ENCODE results near the gene IL2RG.

IL2RG gene

GRCh38 chrX:71099736-71100135 lies 11.6 kb downstream of the IL2RG start:
- Histone ChIP-seq H3K9me3 (ENCODE audit: control insufficient read depth, low read length) (no peaks in the 10 kb centered on the region), H3K4me3 (ENCODE audit: low read depth, low read length) (no peak overlapping the region), H3K4me2 (ENCODE audit: low read length) (no peak overlapping the region), H3K36me3 (ENCODE audit: control insufficient read depth, insufficient read depth, low read length) (no peaks in the 10 kb centered on the region), H3K27me3 (ENCODE audit: control insufficient read depth, insufficient read depth, low read length) (no peaks in the 10 kb centered on the region), H2AFZ (no peak overlapping the region), H3K4me1 (peaks cover 3% of the 10 kb centered on the region), H3K27ac (no peak overlapping the region), H3K79me2 (no peaks in the 10 kb centered on the region), H3K9ac (no peak overlapping the region)
- TF ChIP-seq CTCF (IDR thresholded peaks at IDR 0.05), result no peak

GRCh38 chrX:71098951-71099506 lies 12.3 kb downstream of the IL2RG start:
- no peak overlapping the region for H3K4me2 ChIP-seq (ENCODE audit: low read length)
- no peaks in the 10 kb centered on the region for H3K27me3 ChIP-seq (ENCODE audit: control insufficient read depth, insufficient read depth, low read length)
- no peak overlapping the region for H2AFZ ChIP-seq
- H3K36me3 ChIP-seq (ENCODE audit: control insufficient read depth, insufficient read depth, low read length), result no peaks in the 10 kb centered on the region
- no peak for TF ChIP-seq CTCF (IDR thresholded peaks at IDR 0.05)
- peaks cover 3% of the 10 kb centered on the region for H3K4me1 ChIP-seq
- H3K9ac ChIP-seq, result no peak overlapping the region
- no peak overlapping the region for H3K4me3 ChIP-seq (ENCODE audit: low read depth, low read length)
- no peaks in the 10 kb centered on the region for H3K79me2 ChIP-seq
- H3K27ac ChIP-seq, result no peak overlapping the region
- H3K9me3 ChIP-seq (ENCODE audit: control insufficient read depth, low read length), result no peaks in the 10 kb centered on the region

GRCh38 chrX:71098302-71098701 lies 13.1 kb downstream of the IL2RG start:
- Histone ChIP-seq H3K79me2 (no peaks in the 10 kb centered on the region), H3K36me3 (ENCODE audit: control insufficient read depth, insufficient read depth, low read length) (no peaks in the 10 kb centered on the region), H2AFZ (no peak overlapping the region), H3K4me1 (no peaks in the 10 kb centered on the region), H3K9me3 (ENCODE audit: control insufficient read depth, low read length) (no peaks in the 10 kb centered on the region), H3K27me3 (ENCODE audit: control insufficient read depth, insufficient read depth, low read length) (no peaks in the 10 kb centered on the region), H3K4me3 (ENCODE audit: low read depth, low read length) (no peak overlapping the region), H3K27ac (no peak overlapping the region), H3K9ac (no peak overlapping the region), H3K4me2 (ENCODE audit: low read length) (no peak overlapping the region)
- peak; percentile 47 for TF ChIP-seq CTCF (IDR thresholded peaks at IDR 0.05)

GRCh38 chrX:71096760-71097032 lies 14.7 kb downstream of the IL2RG start:
- TF ChIP-seq CTCF (IDR thresholded peaks at IDR 0.05), result no peak
- H3K9me3 ChIP-seq (ENCODE audit: control insufficient read depth, low read length), result no peaks in the 10 kb centered on the region
- no peak overlapping the region for H3K9ac ChIP-seq
- H3K27me3 ChIP-seq (ENCODE audit: control insufficient read depth, insufficient read depth, low read length), result no peaks in the 10 kb centered on the region
- no peaks in the 10 kb centered on the region for H3K79me2 ChIP-seq
- H3K36me3 ChIP-seq (ENCODE audit: control insufficient read depth, insufficient read depth, low read length), result no peaks in the 10 kb centered on the region
- peak overlapping the region; percentile 76 for H2AFZ ChIP-seq
- H3K27ac ChIP-seq, result no peak overlapping the region
- no peaks in the 10 kb centered on the region for H3K4me1 ChIP-seq
- peak overlapping the region; percentile 68 for H3K4me3 ChIP-seq (ENCODE audit: low read depth, low read length)
- peak overlapping the region; percentile 67 for H3K4me2 ChIP-seq (ENCODE audit: low read length)

- Histone ChIP-seq H3K27me3 (ENCODE audit: control insufficient read depth, insufficient read depth, low read length) (no peaks in the 10 kb centered on the region), H3K79me2 (no peaks in the 10 kb centered on the region), H3K4me2 (ENCODE audit: low read length) (peak overlapping the region; percentile 67), H2AFZ (peak overlapping the region; percentile 78), H3K4me3 (ENCODE audit: low read depth, low read length) (peak overlapping the region; percentile 68), H3K36me3 (ENCODE audit: control insufficient read depth, insufficient read depth, low read length) (no peaks in the 10 kb centered on the region), H3K4me1 (no peaks in the 10 kb centered on the region), H3K27ac (no peak overlapping the region), H3K9ac (no peak overlapping the region), H3K9me3 (ENCODE audit: control insufficient read depth, low read length) (no peaks in the 10 kb centered on the region)
- no peak for TF ChIP-seq CTCF (IDR thresholded peaks at IDR 0.05)
Observed at GRCh38 chrX:71095981-71096759, 15.2 kb downstream of the IL2RG start.

Measured in parathyroid adenoma (tissue), 2 donors.